HL-60/S4 treated with retinoic acid at 250 ng/mL for 4 days and 3 days (cell line): Measurements from ENCODE around the gene USP54.
"Not testable (repeated sequence)": the region's sequence is repeated elsewhere in the genome, so short reads cannot be mapped to it uniquely, and the experiment has no call there.

Experiments used
- in situ Hi-C: fragments of 300-500 bp; cut with MboI; formaldehyde crosslinking; loops from 2 replicates; pipeline ENCODE4 v1.7.0; 2022; ENCODE audit warnings: low sequenced_read_pairs

USP54 gene, protein sequence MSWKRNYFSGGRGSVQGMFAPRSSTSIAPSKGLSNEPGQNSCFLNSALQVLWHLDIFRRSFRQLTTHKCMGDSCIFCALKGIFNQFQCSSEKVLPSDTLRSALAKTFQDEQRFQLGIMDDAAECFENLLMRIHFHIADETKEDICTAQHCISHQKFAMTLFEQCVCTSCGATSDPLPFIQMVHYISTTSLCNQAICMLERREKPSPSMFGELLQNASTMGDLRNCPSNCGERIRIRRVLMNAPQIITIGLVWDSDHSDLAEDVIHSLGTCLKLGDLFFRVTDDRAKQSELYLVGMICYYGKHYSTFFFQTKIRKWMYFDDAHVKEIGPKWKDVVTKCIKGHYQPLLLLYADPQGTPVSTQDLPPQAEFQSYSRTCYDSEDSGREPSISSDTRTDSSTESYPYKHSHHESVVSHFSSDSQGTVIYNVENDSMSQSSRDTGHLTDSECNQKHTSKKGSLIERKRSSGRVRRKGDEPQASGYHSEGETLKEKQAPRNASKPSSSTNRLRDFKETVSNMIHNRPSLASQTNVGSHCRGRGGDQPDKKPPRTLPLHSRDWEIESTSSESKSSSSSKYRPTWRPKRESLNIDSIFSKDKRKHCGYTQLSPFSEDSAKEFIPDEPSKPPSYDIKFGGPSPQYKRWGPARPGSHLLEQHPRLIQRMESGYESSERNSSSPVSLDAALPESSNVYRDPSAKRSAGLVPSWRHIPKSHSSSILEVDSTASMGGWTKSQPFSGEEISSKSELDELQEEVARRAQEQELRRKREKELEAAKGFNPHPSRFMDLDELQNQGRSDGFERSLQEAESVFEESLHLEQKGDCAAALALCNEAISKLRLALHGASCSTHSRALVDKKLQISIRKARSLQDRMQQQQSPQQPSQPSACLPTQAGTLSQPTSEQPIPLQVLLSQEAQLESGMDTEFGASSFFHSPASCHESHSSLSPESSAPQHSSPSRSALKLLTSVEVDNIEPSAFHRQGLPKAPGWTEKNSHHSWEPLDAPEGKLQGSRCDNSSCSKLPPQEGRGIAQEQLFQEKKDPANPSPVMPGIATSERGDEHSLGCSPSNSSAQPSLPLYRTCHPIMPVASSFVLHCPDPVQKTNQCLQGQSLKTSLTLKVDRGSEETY (N-terminal part only)

DNA sequence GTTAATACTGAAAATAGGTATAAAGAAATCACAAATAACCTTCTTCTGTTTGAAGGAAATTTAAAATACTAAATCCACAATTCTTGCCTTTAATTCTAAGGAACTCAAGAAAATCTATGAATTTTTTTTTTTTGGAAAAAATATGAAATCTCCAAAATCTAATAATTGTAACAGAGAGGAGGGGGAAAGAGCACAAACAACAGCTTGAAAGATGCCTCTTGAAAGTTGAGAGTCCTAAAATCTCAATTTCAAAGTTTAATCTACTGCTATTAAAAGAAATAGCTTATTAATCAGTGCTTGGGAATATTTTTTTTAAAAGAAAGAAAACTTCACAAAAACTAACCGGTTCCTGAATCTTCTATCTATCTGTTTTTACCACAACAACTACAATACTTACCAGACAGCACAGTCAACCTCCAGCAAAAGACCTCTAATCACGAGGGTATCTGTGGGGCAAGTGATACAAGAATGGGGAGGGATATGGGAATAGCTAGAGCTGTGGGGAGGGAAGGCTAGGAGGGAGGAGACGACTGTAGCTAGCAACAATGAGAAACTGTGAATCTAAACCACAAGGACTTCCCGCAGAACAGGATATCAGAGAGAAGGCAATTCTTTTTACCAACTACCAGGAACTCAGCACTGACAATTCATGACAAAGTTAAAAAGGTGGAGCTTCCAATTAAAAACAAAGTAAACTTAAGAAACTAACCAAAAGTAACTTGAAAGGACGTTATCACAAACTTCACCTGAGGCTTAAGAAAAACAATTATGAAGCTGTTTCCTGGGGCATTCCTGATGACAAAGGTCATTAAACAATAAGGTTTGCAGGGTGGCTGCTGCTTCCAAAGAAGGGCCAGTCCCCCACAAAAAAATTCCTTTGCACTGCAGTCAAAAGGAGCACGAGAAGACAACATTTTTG lies at the start of gene USP54:
USP54 (minus strand) TSS at position 462 of the 919 bp plus-strand sequence. CDS start 15,684 bp downstream, outside the sequence.
- in situ Hi-C loops, result no loop called here

DNA sequence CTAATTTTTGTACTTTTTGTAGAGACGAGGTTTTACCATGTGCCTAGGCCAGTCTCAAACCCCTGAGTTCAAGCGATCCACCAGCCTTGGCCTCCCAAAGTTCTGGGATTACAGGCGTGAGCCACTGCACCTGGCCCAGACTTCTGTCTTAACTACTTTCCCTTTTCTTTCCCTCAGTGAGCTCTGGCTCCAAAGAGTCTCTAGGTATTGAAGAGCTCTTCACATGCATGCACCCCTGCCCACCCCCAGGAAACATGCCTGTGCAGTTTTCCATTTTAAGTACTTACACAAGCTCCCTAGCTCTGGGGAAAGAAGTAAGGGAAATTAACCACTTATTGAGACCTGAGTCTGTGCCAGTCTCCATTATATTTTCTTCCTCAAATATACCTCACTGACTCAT lies 48.1 kb upstream of the USP54 start:
- in situ Hi-C loops, result no loop called here

DNA sequence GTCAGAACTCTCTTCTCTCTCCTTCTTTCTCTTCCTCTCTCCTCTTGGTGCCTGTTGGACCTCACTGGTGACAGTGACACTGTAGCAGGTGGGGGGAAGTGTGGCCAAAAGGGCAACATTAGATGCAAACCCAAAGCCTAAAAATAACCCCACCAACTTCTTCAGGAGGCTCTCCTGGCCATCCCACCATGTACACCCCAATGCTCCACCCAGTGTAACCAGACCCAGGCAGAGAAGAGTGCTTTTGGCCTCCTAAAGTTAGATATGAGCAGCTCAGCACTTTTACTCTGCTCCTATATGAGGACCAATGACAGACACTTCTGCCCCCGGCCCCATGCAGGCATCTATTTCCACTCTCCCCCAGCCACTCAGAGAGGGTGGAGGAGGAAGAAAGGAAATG lies 44.6 kb upstream of the USP54 start:
- in situ Hi-C loops, result no loop called here

DNA sequence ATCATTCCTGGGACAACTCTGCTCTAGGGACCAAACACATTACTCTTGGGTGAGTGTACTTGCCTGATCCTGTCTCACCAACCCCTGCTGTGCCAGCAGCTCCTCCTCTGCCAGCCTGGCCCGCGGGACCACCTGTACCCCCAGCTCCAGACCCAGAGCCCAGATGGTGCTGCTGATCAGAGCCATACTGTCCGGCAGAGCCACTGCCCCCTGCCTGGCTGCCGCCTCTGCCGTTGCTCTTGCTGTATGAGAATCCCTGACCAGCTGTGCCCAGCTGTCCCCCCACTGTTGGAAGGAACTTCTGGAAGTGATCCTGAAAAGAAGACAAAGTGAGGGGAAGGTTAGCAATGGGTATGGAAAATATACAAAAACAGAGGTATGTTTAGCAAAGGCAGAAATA lies 43.3 kb upstream of the USP54 start:
- in situ Hi-C loops, result no loop called here

DNA sequence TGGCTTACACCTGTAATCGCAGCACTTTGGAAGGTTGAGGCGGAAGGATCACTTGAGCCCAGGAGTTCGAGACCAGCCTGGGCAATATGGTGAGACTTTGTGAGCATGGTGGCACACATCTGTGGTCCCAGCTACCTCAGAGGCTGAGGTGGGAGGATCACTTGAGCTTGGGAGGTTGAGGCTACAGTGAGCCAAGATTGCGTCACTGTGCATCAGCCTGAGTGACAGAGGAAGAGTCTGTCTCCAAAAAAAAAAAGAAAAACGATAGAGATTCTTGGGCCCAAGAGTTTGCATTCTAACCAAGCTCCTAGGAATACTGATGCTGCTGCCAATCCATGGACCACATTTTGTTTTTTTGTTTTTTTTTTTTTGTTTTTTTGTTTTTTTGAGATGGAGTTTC lies 38.0 kb upstream of the USP54 start:
- in situ Hi-C loops, result no loop called here

DNA sequence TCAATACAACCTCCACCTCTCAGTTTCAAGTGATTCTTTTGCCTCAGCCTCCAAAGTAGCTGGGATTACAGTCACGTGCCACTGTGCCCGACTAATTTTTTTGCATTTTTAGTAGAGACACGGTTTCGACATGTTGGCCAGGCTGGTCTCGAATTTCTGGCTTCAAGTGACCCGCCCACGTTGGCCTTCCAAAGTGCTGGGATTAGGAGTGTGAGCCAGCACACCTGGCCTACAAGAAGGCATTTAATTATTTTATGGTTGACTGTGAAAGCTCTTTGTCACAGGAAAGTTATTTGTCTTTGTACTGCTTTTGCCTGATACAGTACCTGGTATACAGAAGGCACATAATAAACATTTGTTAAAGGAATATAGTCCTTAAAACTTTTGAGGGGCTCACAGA lies 37.3 kb upstream of the USP54 start:
- in situ Hi-C loops, result no loop called here

DNA sequence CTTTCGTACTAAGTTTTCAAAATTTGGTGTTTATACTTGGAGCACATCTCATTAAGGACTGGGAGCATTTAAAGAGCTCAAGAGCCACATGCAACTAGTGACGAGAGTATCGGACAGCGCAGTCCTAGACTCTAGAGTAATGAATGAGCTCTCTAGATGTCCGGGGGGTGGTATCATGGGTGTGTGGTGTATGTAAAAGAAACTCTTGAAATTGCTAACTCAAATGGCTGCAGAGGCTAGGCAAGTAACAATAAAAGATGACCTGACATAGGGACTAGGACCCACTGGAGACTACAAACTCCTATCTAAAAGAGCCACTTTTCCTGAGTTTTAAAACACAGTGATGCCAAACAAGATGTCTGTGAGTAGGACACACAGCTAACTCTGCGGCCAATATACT lies 36.2 kb upstream of the USP54 start:
- in situ Hi-C loops, result no loop called here

DNA sequence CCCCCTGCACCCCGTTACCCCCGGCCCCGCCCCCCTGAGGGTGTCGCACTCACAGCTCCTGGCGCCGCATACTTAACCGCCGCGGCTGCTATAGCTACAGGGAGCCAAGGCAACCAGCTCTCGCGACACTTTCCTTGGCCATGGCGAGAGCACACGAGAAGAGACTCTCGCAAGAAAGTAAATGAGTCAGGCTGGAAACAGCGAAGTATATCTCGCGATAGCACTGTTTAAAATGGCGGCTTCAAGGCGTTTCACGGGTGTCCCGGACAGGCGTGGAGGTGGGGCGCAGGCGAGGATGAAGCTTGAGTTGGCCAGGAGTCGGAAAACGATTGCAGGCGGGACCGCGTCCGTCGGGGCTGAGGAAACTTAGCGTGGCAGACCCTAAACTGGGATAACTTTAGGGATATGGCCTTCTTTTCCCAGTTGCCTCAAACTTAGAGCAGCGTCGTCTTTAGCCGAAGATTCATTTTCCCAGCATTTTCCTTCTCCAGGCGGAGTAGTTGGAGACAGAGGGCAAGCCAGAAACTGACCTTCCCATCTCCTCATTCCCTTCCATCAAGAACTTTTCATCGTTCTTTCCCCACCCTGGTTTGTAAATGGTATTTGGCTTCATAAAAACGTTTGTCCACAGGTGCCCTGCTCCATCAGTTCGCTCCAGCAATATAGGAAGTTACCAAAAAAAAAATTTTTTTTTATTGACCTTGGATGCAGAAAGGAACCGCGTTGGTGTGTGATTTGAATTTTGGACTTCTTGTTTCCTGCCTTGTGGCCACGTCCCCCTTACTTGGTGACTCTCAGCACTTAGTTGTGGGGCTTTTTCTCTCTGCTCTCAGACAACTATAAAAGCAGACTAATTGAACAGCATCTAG lies 35.0 kb upstream of the USP54 start:
- in situ Hi-C loops, result no loop called here

DNA sequence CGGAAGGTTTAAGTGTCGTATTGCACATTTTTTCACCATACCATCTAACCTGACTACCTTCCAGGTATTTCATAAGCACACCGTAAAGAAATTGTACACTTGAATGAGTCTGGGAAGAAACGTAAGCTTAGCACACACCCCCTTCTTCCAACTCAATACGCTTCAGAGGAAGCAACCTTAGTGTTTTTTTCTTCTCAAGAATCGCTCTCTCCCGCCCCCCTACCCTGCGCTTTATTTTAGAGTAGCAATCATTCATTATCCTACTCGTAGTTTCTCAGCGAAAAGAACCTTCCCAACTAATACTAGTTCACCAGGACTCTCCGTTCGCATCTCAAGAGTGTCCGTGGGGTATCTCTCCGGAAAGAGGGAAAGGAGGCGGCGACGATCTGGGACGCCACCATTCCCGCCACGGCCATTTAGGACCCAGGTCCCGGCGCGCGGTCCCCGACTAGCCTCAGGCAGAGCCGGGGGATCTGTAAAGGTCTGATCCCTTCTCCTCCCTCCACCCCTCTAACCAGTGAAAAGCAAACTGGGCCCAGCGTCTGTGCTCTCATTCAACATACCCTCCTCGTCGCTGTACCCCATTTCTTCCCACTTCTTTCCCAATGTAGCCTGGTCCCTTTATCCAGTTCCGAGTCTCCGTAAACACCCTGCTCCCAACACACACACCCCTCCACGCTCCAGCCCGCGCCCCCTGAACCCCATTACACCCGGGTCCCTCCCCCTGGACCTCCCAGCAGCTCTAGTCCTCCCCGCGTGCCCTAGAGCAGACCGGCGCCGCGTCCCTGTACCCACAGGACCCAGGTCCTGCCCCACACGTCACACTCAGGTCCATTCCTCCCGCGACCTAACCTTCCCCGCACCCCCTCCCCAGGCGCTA lies 34.1 kb upstream of the USP54 start:
- in situ Hi-C loops, result no loop called here

DNA sequence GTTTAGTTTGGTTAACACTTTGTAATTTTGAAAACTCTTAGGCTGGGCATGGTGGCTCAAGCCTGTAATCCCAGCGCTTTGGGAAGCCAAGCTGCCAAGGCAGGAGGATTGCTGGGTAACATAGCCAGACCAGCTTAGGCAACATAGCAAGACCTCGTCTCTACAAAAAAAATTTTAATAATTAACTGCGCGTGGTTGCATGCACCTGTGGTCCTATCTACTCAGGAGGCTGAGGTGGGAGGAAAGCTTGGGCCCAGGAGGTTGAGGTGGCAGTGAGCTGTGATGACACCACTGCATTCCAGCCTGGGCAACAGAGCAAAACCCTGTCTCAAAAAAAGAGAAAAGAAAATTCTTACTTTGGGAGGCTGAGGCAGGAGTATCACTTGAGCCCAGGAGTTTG lies 31.9 kb upstream of the USP54 start:
- in situ Hi-C loops, result no loop called here

DNA sequence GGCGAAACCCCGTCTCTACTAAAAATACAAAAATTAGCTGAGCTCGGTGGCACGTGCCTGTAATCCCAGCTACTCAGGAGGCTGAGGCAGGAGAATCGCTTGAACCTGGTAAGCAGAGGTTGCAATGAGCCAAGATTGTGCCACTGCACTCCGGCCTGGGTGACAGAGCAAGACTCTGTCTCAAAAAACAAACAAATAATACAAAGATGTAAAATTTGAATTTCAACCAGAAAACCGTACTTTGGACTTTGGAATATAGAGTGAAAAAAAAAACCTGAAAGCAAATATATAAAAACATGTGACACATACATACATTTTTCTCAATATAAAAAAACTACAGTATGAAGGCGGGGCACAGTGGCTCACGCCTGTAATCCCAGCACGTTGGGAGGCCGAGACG lies 29.8 kb upstream of the USP54 start:
- in situ Hi-C loops, result not testable (repeated sequence)

DNA sequence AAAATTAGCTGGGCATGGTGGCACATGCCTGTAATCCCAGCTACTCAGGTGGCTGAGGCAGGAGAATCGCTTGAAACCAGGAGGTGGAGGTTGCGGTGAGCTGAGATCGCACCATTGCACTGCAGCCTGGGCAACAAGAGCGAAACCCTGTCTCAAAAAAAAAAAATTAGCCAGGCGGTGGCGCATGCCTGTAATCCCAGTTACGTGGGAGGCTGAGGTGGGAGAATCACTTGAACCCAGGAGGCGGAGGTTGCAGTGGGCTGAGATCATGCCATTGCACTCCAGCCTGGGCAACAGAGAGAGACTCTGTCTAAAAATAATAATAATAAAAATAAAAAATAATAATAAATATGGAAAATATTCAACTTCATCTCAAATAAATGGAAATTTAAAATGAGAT lies 26.0 kb upstream of the USP54 start:
- in situ Hi-C loops, result not testable (repeated sequence)

DNA sequence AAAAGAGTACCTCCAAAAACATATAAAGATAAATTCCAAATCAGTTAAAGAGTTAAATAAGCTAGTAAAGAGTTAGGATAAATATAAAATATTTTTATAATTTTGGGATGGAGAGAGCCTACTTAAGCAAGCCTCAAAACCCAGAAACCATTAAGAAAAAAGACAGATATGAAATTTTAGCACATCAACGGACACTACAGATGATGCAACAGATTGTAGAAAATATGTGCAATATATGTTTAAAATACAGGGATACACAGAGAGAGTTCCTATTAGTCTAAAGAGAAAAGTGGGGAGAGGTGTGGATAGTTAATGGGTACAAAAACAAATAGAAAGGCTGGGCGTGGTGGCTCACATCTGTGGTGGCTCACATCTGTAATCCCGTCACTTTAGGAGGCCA lies 23.6 kb upstream of the USP54 start:
- in situ Hi-C loops, result no loop called here

DNA sequence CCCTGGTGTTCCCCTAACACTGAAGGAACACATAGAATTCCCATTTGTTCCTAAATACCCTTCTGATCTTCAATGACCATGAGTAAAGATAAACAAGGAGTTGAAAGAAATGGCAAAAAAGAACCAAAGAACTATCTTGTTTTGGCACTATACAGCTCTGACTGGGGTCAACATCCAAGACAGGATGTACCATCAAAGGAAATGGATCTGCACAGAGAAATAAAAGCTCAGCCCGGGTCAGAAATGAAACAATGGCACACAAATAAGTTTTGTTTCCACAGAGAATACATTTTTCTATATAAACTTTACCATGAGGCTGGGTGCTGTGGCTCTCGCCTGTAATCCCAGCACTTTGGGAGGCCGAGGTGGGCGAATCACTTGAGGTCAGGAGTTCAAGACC lies 18.0 kb upstream of the USP54 start:
- in situ Hi-C loops, result no loop called here

DNA sequence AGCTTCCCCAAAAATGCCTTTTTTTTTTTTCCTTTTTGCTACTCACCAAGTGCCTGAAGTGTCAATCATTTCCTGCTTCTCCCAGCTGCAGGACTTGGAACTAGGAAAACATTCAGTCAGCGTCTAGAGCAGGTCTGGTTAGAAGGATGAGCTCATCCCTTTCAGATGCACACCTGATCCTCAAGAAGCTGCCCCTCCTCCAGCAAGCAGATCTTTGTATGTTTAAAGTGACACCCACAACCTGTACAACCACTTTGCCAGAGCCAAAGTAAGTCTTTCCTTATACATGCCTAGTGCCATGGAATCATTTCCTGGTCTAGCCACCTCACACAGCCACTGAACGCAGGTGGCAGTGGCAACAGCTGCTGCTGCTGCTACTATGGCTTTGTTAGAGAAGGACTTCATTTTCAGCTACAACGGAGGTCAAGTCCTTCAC lies 10.4 kb upstream of the USP54 start:
- in situ Hi-C loops, result no loop called here

DNA sequence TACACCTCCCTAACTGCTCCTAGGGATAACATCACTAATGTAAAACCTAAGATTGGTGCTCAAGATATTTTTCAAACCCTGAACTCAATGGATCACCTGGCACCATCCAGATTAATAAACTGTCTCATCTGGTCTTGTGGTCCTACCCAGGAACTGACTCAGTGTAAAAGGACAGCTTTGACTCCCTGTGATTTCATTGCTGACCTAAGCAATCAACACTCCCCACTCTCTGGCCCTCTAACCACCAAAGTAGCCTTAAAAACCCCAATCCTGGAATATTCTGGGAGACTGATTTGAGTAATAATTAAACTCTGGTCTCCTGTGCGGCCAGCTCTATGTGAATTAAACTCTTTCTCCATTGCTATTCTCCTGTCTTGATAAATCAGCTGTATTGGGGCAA lies 6.2 kb upstream of the USP54 start:
- in situ Hi-C loops, result no loop called here

DNA sequence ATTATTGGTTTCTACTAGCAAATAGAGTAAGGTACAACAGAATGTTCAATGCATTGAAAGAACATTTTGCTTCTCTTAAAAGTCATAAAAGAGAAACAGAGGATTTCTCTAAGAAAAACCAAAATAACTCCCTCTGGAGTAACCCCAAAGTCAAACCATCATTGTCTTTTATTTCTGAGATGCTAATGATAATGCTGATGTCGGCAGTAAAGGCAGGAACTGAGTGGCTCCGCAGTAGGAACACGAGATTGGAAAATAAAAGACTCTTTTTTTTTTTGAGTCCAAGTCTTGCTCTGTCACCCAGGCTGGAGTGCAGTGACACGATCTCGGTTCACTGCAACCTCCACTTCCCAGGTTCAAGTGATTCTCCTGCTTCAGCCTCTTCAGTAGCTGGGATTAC lies 2.7 kb upstream of the USP54 start:
- in situ Hi-C loops, result no loop called here

DNA sequence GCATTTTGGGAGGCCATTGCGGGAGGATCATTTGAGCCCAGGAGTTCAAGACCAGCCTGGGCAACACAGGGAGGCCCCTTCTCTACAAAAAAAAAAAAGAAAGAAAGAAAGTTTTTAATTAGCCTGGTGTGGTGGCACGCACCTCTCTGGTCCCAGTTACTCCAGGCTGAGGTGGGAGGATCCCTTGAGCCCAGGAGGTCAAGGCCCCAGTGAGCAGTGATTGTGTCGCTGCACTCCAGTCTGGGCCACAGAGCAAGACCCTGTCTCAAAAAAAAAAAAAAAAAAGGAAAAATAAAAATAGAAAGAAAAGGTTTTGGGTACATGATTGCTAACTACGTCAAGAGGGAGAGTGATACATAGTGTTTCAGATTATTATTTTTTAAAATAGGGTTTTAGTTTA lies 2.0 kb upstream of the USP54 start:
- in situ Hi-C loops, result no loop called here
